Measurements from ENCODE around the gene AHCYL2.
"Not testable (repeated sequence)": the region's sequence is repeated elsewhere in the genome, so short reads cannot be mapped to it uniquely, and the experiment has no call there.

The AHCYL2 gene

GRCh38 chr7:129388333-129389098 is 163.7 kb downstream of the AHCYL2 start:
- no peak for DNase-seq

- DNase-seq = no peak
Measured at GRCh38 chr7:129389829-129390228, 165.0 kb downstream of the AHCYL2 start.

DNA sequence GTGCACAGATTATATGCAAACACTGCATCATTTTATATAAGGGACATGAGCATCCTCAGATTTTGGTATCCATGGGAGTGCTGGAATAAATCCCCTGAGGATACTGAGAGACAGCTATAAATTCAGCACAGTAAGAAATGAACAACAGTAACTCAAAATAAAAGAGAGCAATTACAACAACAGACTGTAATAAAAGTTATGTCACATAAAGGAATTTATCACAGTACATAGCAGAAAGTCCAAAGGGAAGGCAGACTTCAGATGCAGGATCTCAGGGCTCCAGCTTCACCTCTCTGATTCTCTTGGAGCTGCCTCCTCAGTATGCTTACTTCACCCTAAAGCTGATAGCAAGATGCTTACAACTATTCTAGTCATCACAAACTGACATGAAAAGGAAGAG is 165.5 kb downstream of the AHCYL2 start:
- DNase-seq = no peak

- DNase-seq = no peak
Measured at GRCh38 chr7:129391546-129392171, 166.8 kb downstream of the AHCYL2 start.

DNA sequence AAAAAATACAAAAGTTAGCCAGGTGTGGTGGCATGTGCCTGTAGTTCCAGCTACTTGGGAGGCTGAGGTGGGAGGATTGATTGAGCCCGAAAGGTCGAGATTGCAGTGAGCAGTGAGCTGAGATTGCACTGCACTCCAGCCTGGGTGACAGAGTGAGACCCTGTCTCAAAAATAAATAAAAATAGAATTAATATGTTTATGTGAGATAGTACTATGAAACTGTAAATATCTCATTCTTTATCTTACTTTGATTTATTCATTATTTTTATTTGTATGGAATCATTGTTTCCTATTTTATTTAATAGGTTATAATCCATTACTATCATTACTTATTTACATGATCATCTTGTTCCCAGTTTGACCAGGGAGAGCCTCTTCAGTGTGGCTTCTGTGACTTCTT is 168.4 kb downstream of the AHCYL2 start:
- no peak for DNase-seq

DNA sequence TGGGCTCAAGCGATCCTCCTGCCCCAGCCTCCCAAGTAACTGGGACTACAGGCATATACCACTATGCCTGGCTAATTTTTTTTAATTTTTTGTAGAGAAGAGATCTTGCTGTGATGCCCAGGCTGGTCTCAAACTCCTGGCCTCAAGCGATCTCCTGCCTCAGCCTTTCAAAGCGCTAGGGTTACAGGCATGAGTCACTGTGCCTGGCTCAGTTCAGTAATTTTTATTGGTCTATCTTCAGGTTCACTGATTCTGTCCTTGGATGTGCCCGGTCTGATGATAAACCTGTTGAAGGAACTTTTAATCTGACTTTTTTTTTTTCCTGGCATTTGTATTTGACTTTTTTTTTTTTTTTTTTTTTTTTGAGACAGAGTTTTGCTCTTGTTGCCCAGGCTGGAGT is 169.3 kb downstream of the AHCYL2 start:
- DNase-seq = no peak

DNA sequence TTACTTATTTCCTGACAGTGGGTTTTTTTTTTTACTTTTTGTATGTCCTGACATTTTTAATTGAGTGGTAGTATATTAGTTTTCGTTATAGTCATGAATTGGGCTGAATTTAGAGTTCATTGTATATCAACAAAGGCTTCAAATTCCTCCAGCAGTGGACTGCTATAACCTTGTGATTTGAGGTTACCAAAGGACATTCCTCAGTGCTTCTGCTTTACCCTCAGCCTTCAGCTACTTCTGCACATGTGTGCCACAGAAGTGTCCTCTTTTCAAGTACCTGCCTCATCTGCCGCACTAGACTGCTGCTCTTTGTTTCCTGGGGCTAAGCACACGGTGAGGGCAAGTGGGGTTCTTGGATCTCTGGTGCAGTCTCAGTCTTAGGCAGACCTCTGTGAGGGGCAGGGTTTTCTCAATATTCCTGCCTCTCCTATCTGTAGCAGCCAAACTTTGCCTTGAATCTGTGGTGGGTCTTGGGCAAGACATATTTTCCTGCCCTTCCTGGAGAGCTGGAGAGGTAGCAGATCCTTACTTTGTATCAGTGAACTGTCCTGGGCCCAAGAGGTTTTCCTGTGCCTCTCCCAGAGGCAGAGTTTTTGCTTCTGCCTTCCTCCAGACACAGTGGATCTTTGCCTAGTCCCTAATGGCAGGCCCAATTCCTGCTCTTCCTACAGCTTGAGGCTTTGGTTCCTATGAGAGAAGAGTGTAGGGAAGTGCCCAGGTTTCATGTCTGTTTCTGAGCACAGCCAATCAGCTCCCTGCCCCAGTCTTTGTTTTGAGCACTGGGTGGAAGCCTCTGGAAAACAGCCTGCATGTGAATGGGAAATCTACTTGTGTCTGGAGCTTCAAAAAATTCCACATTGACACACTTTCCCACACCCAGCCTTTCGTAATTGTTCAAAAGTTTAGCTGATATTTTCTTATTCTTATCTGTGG is 170.4 kb downstream of the AHCYL2 start:
- no peak for DNase-seq

GRCh38 chr7:129401228-129401966 is 176.6 kb downstream of the AHCYL2 start:
- no peak for DNase-seq

GRCh38 chr7:129401967-129402860 is 177.4 kb downstream of the AHCYL2 start:
- DNase-seq = no peak

DNA sequence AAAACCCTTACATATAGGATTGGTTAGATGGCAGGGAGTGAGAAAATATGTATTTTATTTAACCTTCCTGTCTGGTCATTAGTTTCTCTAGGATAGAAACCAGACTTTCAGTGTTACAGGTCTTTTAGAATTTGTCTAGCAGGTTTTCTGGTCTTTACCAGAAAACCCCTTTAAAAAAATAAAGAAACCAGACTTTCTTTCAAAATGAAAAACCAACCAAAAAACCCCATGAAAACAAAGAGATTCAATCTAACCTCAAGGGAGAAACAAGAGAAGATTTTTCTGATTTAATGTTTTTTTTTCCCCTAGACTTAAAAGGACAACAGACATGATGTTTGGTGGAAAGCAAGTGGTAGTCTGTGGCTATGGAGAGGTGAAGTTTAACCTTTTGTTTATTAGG is 180.7 kb downstream of the AHCYL2 start:
- DNase-seq = no peak

DNA sequence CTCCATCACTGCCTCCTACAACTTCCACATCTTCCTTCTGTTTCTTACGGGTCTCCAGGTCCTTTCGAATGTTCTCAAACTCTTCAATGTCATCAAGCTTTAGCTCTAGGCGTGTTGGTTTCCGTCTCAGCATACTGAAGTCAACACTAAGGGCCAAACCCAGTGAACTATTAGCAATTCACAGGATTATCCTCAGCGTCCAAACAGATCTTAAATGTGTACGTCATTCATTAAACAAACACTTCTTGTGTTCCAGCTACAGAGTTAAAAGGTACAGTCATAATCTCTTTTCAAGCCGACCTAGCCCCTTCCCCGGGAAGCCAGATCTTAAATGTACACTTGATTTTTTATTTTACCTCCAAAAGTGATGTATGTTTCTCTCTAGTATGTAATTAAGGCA is 185.4 kb downstream of the AHCYL2 start:
- not testable (repeated sequence) for DNase-seq

DNA sequence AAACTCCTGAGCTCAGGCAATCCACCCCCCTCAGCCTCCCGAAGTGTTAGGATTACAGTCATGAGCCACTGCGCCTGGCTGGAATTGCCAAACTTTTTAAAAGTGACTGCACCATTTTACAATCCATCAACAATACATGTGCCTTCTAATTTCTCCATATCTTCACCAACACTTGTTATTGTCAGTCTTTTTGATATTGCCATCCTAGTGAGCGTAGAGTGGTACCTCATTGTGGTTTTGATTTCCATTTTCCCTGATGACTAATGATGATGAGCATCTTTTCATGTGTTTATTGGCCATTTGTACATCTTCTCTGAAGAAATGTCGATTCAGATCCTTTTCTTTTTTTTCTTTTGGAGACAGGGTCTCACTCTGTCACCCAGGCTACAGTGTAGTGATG is 187.7 kb downstream of the AHCYL2 start:
- DNase-seq = no peak

- no peak for DNase-seq
Measured at GRCh38 chr7:129417073-129417472, 192.2 kb downstream of the AHCYL2 start.

- DNase-seq = no peak
Measured at GRCh38 chr7:129421717-129422250, 197.0 kb downstream of the AHCYL2 start.

DNA sequence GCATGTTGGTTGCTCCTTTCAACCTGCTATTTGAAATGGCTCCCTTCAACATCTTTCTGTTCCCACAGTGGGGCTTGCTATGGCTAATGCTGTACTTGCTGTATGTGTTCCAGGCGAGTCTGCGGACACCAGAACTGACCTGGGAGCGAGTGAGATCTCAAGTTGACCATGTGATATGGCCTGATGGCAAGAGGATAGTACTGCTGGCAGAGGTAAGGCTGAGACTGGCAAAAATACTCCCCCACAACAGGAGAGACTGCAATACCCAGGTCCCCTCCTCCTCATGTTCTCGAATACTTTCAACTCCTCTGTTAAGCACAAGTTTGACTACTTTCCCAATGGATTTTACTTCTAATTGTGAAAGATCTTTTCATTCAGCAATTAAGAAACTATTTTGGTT is 197.9 kb downstream of the AHCYL2 start:
- no peak for DNase-seq

DNA sequence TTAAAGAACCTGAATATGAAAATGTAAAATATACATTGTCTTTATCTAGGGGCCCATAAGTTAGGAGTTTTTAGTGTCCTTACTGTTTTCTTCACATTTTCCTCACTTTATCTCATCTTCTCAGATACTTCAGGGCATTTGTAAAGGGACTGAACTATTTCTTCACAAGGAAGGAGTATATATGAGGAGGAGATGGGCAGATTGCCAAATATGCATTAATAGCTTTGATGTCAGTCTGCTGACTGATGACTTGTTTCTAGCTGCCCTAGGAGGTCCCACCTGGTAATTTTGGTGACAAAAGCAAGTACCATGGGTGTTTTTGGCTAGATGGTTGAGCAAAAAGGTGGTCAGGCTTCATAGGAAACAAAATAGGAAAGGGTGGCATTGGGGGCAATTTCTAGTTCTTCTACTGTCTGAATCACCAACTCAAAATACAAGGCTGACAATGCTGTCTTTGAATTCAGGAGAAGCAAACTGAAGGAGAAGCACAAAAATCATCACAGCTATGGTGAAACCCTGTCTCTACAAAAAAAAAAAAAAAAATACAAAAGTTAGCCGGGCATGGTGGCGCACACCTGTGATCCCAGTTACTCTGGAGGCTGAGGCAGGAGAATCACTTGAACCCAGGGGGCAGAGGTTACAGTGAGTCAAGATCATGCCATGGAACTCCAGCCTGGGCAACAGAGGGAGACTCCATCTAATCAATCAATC is 199.0 kb downstream of the AHCYL2 start:
- DNase-seq = no peak

DNA sequence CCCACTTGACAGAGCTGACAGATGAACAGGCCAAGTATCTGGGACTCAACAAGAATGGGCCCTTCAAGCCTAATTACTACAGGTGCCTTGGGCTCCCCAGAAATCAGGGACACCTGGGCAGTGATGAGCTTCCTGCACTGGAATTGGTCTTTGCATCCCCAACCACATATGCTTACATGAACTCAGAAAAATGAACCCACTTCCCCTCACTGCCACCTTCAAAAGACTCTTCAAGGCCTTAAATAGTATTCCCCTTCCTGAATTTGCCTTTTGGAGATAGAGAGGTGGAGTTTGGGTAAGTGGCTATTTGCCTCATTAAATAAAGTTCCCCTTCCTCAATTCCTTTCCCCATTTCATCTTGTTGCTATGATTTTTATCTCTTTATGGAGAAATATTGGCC is 201.7 kb downstream of the AHCYL2 start:
- no peak for DNase-seq

DNA sequence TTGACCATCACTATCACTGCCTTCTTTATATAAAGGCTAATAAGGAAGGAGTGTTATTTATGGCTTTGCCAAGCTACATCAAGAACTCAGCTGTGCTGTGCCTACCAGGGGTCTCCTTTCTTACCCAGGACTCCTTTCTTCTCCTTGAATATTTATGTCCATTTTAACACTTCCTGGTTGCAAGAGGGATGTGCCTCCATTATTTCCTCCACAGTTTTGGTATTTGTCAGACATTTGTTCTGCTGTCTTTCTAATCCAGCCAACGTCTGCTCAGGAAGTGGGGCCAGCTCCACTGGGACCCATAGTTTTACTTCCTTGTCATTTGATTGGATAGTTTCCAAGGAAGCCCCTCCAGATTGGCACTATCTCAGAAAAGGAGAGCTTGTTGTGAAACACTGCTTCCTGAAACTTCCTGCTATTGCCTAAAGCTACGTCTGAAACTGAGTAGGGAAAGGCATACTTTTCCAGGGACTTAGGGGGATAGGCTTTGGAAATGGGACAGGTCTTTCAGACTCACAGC is 202.8 kb downstream of the AHCYL2 start:
- no peak for DNase-seq

DNA sequence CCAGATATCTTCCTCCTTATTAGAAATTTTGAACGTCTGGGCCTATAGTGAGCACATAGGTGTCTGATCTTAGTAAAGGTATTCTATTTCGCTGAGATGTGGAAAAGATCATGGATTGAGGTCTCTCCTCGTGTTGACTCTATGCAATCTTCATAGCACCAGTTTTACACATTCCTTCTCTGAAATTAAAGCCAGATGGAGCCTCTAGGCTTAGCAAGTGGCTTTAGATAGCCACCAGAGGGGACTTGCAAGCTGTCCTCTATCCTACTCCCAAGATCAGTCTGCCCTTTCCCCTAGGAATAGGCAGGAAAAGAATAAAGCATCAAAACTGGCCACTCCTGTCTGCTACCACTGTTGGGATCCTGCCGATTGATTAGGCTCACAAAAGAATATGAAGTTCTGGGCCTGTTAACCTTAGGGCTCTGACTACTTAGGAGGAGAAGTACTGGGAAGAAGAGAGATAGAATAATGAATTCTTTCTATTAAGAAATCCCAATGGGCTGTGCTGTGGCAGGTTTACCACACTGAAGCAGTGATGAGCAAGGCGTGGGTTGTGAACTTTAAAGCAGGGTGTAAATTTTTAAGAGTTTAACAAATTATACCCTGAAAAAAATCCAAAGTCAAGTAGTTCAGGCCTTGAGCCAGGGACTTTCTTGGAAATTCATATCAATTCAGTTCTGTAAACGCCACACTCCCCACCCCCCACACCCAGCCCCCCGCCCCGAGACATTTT is 207.2 kb downstream of the AHCYL2 start:
- DNase-seq = no peak
